ENCODE results near the gene STMN3.

DNA sequence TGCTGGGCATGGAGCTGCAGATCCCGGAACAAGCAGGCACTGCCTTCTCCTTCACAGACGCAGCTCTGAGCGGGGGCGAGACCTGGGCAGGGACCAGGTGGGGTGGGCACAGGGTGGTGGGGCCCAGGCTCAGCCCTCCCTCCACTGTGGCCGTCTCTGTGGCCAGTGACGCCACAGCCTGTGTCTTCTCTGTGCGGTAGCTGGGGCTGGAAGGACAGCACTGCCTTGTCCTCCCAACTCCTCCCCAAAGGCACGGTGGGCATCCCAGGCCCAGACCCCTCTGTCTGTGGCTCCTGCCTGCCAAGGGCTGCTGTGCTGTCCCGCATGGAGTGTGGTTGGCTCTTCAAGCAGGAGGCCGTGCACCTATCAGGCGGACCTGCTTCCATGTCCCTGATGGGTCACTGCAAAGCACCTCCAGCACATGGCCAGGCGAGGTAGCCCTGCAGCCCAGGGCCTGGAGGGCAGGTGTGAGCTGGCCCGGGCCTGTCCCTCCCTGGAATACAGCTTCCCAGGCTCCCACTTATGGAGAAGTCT is 28.5 kb upstream of the STMN3 start:
- TF ChIP-seq, protein P1, sequence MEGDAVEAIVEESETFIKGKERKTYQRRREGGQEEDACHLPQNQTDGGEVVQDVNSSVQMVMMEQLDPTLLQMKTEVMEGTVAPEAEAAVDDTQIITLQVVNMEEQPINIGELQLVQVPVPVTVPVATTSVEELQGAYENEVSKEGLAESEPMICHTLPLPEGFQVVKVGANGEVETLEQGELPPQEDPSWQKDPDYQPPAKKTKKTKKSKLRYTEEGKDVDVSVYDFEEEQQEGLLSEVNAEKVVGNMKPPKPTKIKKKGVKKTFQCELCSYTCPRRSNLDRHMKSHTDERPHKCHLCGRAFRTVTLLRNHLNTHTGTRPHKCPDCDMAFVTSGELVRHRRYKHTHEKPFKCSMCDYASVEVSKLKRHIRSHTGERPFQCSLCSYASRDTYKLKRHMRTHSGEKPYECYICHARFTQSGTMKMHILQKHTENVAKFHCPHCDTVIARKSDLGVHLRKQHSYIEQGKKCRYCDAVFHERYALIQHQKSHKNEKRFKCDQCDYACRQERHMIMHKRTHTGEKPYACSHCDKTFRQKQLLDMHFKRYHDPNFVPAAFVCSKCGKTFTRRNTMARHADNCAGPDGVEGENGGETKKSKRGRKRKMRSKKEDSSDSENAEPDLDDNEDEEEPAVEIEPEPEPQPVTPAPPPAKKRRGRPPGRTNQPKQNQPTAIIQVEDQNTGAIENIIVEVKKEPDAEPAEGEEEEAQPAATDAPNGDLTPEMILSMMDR (conservative IDR thresholded peaks at IDR 0.05; ENCODE audit: low read depth, low read length): no peak
- TF ChIP-seq EZH2 (IDR thresholded peaks at IDR 0.05; ENCODE audit: low read length, unreplicated experiment) (no peak), EZH2phosphoT487 (IDR thresholded peaks at IDR 0.05; ENCODE audit: borderline replicate concordance, low read length) (no peak)

Data from PC-3 (cell line).